ENCODE data around the gene CEP128.

Gene CEP128

DNA sequence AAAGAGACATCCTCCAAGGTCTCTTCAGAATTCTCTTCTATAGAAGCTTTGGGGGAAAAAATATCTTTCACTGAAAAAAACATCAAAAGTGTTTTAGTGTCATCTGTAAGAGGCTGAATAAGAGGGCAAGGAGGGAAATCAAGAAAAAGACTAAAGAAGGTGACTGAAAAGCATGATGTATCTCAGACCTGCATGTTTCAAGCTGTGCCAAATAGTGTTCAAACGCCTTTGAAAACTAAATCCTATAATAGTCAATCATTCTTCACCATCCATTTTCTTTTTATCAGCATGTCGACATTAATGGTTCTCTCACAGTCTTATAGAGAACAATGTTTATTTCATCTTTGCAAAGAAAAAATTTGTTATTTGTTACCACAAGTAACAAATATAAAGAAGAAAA is 94.5 kb downstream of the CEP128 start:
- ChIA-PET CTCF (interaction anchor here (0.6 kb wide), 1 partner anchor 1913 kb away, joined by 4 read pairs; no protein-coding TSS in a partner anchor), POLR2A (no interaction called here)
- Histone ChIP-seq H3K4me3 (ENCODE audit: low read depth, low read length) (no peak overlapping the region), H3K9me3 (ENCODE audit: control insufficient read depth, insufficient read depth, low read depth, low read length) (no peaks in the 10 kb centered on the region), H3K27ac (ENCODE audit: extremely low read depth, low read depth, low read length) (no peak overlapping the region), H3K36me3 (ENCODE audit: control insufficient read depth in 2 of 2, insufficient read depth in 1 of 2, low read length in 2 of 2) (no peaks in the 10 kb centered on the region), H3K4me1 (ENCODE audit: control insufficient read depth, insufficient read depth, low read length) (no peaks in the 10 kb centered on the region)
- TF ChIP-seq, protein P1, sequence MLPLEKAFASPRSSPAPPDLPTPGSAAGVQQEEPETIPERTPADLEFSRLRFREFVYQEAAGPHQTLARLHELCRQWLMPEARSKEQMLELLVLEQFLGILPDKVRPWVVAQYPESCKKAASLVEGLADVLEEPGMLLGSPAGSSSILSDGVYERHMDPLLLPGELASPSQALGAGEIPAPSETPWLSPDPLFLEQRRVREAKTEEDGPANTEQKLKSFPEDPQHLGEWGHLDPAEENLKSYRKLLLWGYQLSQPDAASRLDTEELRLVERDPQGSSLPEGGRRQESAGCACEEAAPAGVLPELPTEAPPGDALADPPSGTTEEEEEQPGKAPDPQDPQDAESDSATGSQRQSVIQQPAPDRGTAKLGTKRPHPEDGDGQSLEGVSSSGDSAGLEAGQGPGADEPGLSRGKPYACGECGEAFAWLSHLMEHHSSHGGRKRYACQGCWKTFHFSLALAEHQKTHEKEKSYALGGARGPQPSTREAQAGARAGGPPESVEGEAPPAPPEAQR (tag by site-specific recombination; IDR thresholded peaks at IDR 0.05): no peak
- no peak for TF ChIP-seq ZNF184 (tag by site-specific recombination; IDR thresholded peaks at IDR 0.05)
- no peak for TF ChIP-seq ZNF175 (tag by site-specific recombination; IDR thresholded peaks at IDR 0.05)
- no peak for TF ChIP-seq KLF10 (tag by site-specific recombination; IDR thresholded peaks at IDR 0.05)
- TF ChIP-seq GLIS2 (tag by site-specific recombination; IDR thresholded peaks at IDR 0.05): no peak
- no peak for TF ChIP-seq ZNF777 (tag by site-specific recombination; IDR thresholded peaks at IDR 0.05; ENCODE audit: borderline replicate concordance)
- TF ChIP-seq, protein P2, sequence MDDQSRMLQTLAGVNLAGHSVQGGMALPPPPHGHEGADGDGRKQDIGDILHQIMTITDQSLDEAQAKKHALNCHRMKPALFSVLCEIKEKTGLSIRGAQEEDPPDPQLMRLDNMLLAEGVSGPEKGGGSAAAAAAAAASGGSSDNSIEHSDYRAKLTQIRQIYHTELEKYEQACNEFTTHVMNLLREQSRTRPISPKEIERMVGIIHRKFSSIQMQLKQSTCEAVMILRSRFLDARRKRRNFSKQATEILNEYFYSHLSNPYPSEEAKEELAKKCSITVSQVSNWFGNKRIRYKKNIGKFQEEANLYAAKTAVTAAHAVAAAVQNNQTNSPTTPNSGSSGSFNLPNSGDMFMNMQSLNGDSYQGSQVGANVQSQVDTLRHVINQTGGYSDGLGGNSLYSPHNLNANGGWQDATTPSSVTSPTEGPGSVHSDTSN (CRISPR knock-in tag; IDR thresholded peaks at IDR 0.05): no peak
- TF ChIP-seq EGR2 (tag by site-specific recombination; IDR thresholded peaks at IDR 0.05; ENCODE audit: low read depth): no peak
- TF ChIP-seq, protein P3, sequence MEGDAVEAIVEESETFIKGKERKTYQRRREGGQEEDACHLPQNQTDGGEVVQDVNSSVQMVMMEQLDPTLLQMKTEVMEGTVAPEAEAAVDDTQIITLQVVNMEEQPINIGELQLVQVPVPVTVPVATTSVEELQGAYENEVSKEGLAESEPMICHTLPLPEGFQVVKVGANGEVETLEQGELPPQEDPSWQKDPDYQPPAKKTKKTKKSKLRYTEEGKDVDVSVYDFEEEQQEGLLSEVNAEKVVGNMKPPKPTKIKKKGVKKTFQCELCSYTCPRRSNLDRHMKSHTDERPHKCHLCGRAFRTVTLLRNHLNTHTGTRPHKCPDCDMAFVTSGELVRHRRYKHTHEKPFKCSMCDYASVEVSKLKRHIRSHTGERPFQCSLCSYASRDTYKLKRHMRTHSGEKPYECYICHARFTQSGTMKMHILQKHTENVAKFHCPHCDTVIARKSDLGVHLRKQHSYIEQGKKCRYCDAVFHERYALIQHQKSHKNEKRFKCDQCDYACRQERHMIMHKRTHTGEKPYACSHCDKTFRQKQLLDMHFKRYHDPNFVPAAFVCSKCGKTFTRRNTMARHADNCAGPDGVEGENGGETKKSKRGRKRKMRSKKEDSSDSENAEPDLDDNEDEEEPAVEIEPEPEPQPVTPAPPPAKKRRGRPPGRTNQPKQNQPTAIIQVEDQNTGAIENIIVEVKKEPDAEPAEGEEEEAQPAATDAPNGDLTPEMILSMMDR (tag by site-specific recombination; IDR thresholded peaks at IDR 0.05): no peak
- no peak for TF ChIP-seq ZNF600 (tag by site-specific recombination; IDR thresholded peaks at IDR 0.05)
- TF ChIP-seq, protein P4, sequence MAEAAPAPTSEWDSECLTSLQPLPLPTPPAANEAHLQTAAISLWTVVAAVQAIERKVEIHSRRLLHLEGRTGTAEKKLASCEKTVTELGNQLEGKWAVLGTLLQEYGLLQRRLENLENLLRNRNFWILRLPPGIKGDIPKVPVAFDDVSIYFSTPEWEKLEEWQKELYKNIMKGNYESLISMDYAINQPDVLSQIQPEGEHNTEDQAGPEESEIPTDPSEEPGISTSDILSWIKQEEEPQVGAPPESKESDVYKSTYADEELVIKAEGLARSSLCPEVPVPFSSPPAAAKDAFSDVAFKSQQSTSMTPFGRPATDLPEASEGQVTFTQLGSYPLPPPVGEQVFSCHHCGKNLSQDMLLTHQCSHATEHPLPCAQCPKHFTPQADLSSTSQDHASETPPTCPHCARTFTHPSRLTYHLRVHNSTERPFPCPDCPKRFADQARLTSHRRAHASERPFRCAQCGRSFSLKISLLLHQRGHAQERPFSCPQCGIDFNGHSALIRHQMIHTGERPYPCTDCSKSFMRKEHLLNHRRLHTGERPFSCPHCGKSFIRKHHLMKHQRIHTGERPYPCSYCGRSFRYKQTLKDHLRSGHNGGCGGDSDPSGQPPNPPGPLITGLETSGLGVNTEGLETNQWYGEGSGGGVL (tag by site-specific recombination; IDR thresholded peaks at IDR 0.05): no peak
- TF ChIP-seq ZNF654 (tag by site-specific recombination; IDR thresholded peaks at IDR 0.05; ENCODE audit: low read depth): no peak
- TF ChIP-seq, protein P5, sequence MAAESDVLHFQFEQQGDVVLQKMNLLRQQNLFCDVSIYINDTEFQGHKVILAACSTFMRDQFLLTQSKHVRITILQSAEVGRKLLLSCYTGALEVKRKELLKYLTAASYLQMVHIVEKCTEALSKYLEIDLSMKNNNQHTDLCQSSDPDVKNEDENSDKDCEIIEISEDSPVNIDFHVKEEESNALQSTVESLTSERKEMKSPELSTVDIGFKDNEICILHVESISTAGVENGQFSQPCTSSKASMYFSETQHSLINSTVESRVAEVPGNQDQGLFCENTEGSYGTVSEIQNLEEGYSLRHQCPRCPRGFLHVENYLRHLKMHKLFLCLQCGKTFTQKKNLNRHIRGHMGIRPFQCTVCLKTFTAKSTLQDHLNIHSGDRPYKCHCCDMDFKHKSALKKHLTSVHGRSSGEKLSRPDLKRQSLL (tag by site-specific recombination; IDR thresholded peaks at IDR 0.05): no peak
- TF ChIP-seq PRDM1 (tag by site-specific recombination; IDR thresholded peaks at IDR 0.05): no peak
- no peak for TF ChIP-seq ZFP41 (tag by site-specific recombination; IDR thresholded peaks at IDR 0.05; ENCODE audit: borderline replicate concordance)
- TF ChIP-seq ZNF394 (tag by site-specific recombination; IDR thresholded peaks at IDR 0.05; ENCODE audit: borderline replicate concordance): no peak
- TF ChIP-seq ZNF558 (tag by site-specific recombination; IDR thresholded peaks at IDR 0.05): no peak
- no peak for TF ChIP-seq ZNF701 (tag by site-specific recombination; IDR thresholded peaks at IDR 0.05)
- TF ChIP-seq ZNF514 (tag by site-specific recombination; IDR thresholded peaks at IDR 0.05): no peak

- Histone ChIP-seq H3K27ac (ENCODE audit: extremely low read depth, low read depth, low read length) (no peak overlapping the region), H3K4me1 (ENCODE audit: control insufficient read depth, insufficient read depth, low read length) (no peaks in the 10 kb centered on the region), H3K4me3 (ENCODE audit: low read depth, low read length) (no peak overlapping the region), H3K9me3 (ENCODE audit: control insufficient read depth, insufficient read depth, low read depth, low read length) (no peaks in the 10 kb centered on the region), H3K36me3 (ENCODE audit: control insufficient read depth in 2 of 2, insufficient read depth in 1 of 2, low read length in 2 of 2) (no peaks in the 10 kb centered on the region)
- POLR2A ChIA-PET: no interaction called here
- CTCF ChIA-PET: interaction anchor here (0.8 kb wide), 1 partner anchor 790 kb away, joined by 3 read pairs; no protein-coding TSS in a partner anchor
- TF ChIP-seq ZNF391 (tag by site-specific recombination; IDR thresholded peaks at IDR 0.05; ENCODE audit: borderline replicate concordance, low read depth): no peak
- no peak for TF ChIP-seq ZNF549 (tag by site-specific recombination; IDR thresholded peaks at IDR 0.05)
- no peak for TF ChIP-seq ZNF140 (tag by site-specific recombination; IDR thresholded peaks at IDR 0.05)
- no peak for TF ChIP-seq PRDM4 (tag by site-specific recombination; IDR thresholded peaks at IDR 0.05)
- TF ChIP-seq ZNF175 (tag by site-specific recombination; IDR thresholded peaks at IDR 0.05): no peak
- TF ChIP-seq ZNF791 (tag by site-specific recombination; IDR thresholded peaks at IDR 0.05): no peak
- TF ChIP-seq ZNF155 (tag by site-specific recombination; IDR thresholded peaks at IDR 0.05): no peak
- TF ChIP-seq ZSCAN16 (tag by site-specific recombination; IDR thresholded peaks at IDR 0.05): no peak
- TF ChIP-seq ZNF473 (tag by site-specific recombination; IDR thresholded peaks at IDR 0.05): no peak
Measured at GRCh38 chr14:80845856-80846255, 95.7 kb downstream of the CEP128 start.

Measured in HEK293 (cell line).